K562 (cell line): Measurements from ENCODE around the gene SFT2D2. TPM values are rescaled to one million over a fixed set of nuclear protein-coding genes. Genes with fewer than 3 reads are reported as not detected.

Experiments
- C11orf30 ChIP-seq: fragments of 450-650 bp; IDR thresholded peaks from 2 replicates; pipeline ENCODE4 v1.6.1; 2016; ENCODE audit warnings: low read depth, mild to moderate bottlenecking
- CEBPB ChIP-seq: fragments of 450-650 bp; IDR thresholded peaks from 2 replicates; pipeline ENCODE4 v1.6.1; 2016; ENCODE audit warnings: missing genetic modification characterization, missing compliant biosample characterization
- DNMT1 ChIP-seq: fragments of 450-650 bp; IDR thresholded peaks from 2 replicates; pipeline ENCODE4 v1.6.1; 2016; ENCODE audit warnings: antibody characterized with exemption, mild to moderate bottlenecking
- ETV5 ChIP-seq: sonication (generic); formaldehyde crosslinking; IDR thresholded peaks from 2 replicates; pipeline ENCODE4 v1.4.0; 2020; ENCODE audit warnings: low read depth, mild to moderate bottlenecking, missing genetic modification reagents
- FOXO4 ChIP-seq: fragments of 450-650 bp; formaldehyde crosslinking; IDR thresholded peaks from 2 replicates; pipeline ENCODE4 v1.4.0; 2020; ENCODE audit warnings: mild to moderate bottlenecking, moderate library complexity
- HDAC6 ChIP-seq: IDR thresholded peaks from 2 replicates; pipeline ENCODE4 v1.6.1; 2012; ENCODE audit warnings: low read depth, mild to moderate bottlenecking, control low read depth, inconsistent platforms, low read length, moderate library complexity
- HMG20B ChIP-seq: fragments of 250-450 bp; sonication (Bioruptor Pico); IDR thresholded peaks from 2 replicates; pipeline ENCODE4 v1.5.0; 2021; ENCODE audit warnings: mild to moderate bottlenecking
- KAT7 ChIP-seq: sonication (generic); formaldehyde crosslinking; IDR thresholded peaks from 2 replicates; pipeline ENCODE4 v1.8.0; 2022; ENCODE audit warnings: missing genetic modification reagents, mild to moderate bottlenecking, borderline replicate concordance
- MECOM ChIP-seq: fragments of 250-450 bp; sonication (Bioruptor Pico); IDR thresholded peaks from 2 replicates; pipeline ENCODE4 v1.8.0; 2022; ENCODE audit warnings: inconsistent platforms
- MNT ChIP-seq, 2 experiments: fragments of 450-650 bp; conservative IDR thresholded peaks; 2 replicates each; pipeline ENCODE4 v1.6.1; 2017; ENCODE audit warnings: mild to moderate bottlenecking in 2 of 2, moderate library complexity in 2 of 2
- RBFOX2 ChIP-seq: fragments of 200-400 bp; formaldehyde crosslinking; IDR thresholded peaks from 2 replicates; pipeline ENCODE4 v1.6.1; 2017; ENCODE audit warnings: low read depth, mild to moderate bottlenecking, low read length, moderate library complexity
- RCOR1 ChIP-seq, 2 experiments: IDR thresholded peaks; 2 replicates each; pipeline ENCODE4 v1.6.1; 2012; ENCODE audit warnings: low read depth in 2 of 2, low read length in 2 of 2, borderline replicate concordance in 1 of 2, improper control_type of control experiment in 1 of 2
- RFX1 ChIP-seq: fragments of 450-650 bp; IDR thresholded peaks from 2 replicates; pipeline ENCODE4 v1.6.1; 2016; ENCODE audit warnings: mild to moderate bottlenecking, moderate library complexity
- ZNF143 ChIP-seq: sonication (generic); formaldehyde crosslinking; IDR thresholded peaks from 2 replicates; pipeline ENCODE4 v1.9.0; 2022; ENCODE audit warnings: mild to moderate bottlenecking, missing genetic modification reagents
- ZNF551 ChIP-seq: fragments of 250-450 bp; sonication (Bioruptor Pico); IDR thresholded peaks from 2 replicates; pipeline ENCODE4 v1.5.0; 2021; ENCODE audit warnings: mild to moderate bottlenecking, moderate library complexity
- polyA plus RNA-seq, 8 experiments: library from polyadenylated mRNA; depleted of rRNA in 4 of 8; stranded (reverse) in 5 of 8; unstranded in 3 of 8; fragments of >200 nt; fragmentation: Nextera tagmentation in 2 of 8; fragmentation: Illumina TruSeq in 1 of 8; extraction: Ambion mirVana in 2 of 8; extraction: Trizol in 1 of 8; gene quantifications; 2 replicates each; pipeline versions ENCODE4 v1.2.1 to v1.2.3, GENCODE V29; 2011 to 2014; ENCODE audit warnings: inconsistent platforms in 1 of 8, missing spikeins in 1 of 8
- total RNA-seq, 7 experiments: library from RNA; depleted of rRNA in 6 of 7; stranded (reverse); fragments of >200 nt in 6 of 7; fragmentation: Illumina TruSeq in 2 of 7; extraction: Trizol in 2 of 7; gene quantifications; 2 replicates each; pipeline versions ENCODE4 v1.2.1 to v1.2.3, GENCODE V29; 2011 to 2021; ENCODE audit warnings: low replicate concordance in 1 of 7
- TF ChIP-seq, protein P1 (sequence below), 2 experiments: IDR thresholded peaks; 2 replicates each; pipeline ENCODE4 v1.6.1; 2012; ENCODE audit warnings: improper control_type of control experiment in 2 of 2, low read depth in 2 of 2, low read length in 2 of 2, borderline replicate concordance in 1 of 2
- TF ChIP-seq, protein P2 (sequence below): fragments of 450-650 bp; IDR thresholded peaks from one replicate; pipeline ENCODE4 v1.6.1; 2018; ENCODE audit warnings: mild to moderate bottlenecking, moderate library complexity; ENCODE audit not compliant: partially characterized antibody
- TF ChIP-seq, protein P3 (sequence below): fragments of 450-650 bp; IDR thresholded peaks from 2 replicates; pipeline ENCODE4 v1.6.1; 2016; ENCODE audit warnings: mild to moderate bottlenecking

Gene SFT2D2
- total and polyA plus RNA-seq, 9 of the 15 experiments (the other 6 are each of a cell fraction or from before 2014, with no cell fraction given), result 3.4 to 50.1 (median 21.6) TPM

- TF ChIP-seq, protein P1, sequence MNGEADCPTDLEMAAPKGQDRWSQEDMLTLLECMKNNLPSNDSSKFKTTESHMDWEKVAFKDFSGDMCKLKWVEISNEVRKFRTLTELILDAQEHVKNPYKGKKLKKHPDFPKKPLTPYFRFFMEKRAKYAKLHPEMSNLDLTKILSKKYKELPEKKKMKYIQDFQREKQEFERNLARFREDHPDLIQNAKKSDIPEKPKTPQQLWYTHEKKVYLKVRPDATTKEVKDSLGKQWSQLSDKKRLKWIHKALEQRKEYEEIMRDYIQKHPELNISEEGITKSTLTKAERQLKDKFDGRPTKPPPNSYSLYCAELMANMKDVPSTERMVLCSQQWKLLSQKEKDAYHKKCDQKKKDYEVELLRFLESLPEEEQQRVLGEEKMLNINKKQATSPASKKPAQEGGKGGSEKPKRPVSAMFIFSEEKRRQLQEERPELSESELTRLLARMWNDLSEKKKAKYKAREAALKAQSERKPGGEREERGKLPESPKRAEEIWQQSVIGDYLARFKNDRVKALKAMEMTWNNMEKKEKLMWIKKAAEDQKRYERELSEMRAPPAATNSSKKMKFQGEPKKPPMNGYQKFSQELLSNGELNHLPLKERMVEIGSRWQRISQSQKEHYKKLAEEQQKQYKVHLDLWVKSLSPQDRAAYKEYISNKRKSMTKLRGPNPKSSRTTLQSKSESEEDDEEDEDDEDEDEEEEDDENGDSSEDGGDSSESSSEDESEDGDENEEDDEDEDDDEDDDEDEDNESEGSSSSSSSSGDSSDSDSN (IDR thresholded peaks at IDR 0.05; ENCODE audit: borderline replicate concordance in 1 of 2, low read depth in 2 of 2, low read length in 2 of 2), result 0 out of 4 replicates have a peak, but pooled peaks of 1 of the 2 experiments have one; percentile 69
- TF ChIP-seq RFX1 (peak; percentile 55), CEBPB (tag) (peak; percentile 77), HMG20B (CRISPR knock-in tag) (no peak), MNT (conservative IDR thresholded peaks at IDR 0.05) (peak; percentile 76 to 86), MECOM (no peak), HDAC6 (no peak), ZNF551 (CRISPR knock-in tag) (no peak), C11orf30 (peak; percentile 63), KAT7 (0 out of 2 replicates have a peak, but pooled peaks have one; percentile 83), ETV5 (peak; percentile 81; the same call in 1 of the 2 replicates), ZNF143 (CRISPR knock-in tag) (no peak), FOXO4 (no peak), DNMT1 (peak; percentile 71; the same call in 1 of the 2 replicates), RCOR1 (IDR thresholded peaks at IDR 0.05; ENCODE audit: borderline replicate concordance in 1 of 2, low read depth in 2 of 2, low read length in 2 of 2) (peak; percentile 20 to 66; a peak in 2 of 4 replicates), RBFOX2 (peak; percentile 95)
- TF ChIP-seq, protein P2, sequence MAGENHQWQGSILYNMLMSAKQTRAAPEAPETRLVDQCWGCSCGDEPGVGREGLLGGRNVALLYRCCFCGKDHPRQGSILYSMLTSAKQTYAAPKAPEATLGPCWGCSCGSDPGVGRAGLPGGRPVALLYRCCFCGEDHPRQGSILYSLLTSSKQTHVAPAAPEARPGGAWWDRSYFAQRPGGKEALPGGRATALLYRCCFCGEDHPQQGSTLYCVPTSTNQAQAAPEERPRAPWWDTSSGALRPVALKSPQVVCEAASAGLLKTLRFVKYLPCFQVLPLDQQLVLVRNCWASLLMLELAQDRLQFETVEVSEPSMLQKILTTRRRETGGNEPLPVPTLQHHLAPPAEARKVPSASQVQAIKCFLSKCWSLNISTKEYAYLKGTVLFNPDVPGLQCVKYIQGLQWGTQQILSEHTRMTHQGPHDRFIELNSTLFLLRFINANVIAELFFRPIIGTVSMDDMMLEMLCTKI, result no peak
- TF ChIP-seq, protein P3, sequence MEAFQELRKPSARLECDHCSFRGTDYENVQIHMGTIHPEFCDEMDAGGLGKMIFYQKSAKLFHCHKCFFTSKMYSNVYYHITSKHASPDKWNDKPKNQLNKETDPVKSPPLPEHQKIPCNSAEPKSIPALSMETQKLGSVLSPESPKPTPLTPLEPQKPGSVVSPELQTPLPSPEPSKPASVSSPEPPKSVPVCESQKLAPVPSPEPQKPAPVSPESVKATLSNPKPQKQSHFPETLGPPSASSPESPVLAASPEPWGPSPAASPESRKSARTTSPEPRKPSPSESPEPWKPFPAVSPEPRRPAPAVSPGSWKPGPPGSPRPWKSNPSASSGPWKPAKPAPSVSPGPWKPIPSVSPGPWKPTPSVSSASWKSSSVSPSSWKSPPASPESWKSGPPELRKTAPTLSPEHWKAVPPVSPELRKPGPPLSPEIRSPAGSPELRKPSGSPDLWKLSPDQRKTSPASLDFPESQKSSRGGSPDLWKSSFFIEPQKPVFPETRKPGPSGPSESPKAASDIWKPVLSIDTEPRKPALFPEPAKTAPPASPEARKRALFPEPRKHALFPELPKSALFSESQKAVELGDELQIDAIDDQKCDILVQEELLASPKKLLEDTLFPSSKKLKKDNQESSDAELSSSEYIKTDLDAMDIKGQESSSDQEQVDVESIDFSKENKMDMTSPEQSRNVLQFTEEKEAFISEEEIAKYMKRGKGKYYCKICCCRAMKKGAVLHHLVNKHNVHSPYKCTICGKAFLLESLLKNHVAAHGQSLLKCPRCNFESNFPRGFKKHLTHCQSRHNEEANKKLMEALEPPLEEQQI, result peak; percentile 66
Measured at GRCh38 chr1:168178638-168179437, 47.0 kb upstream of the SFT2D2 start, which contains the start of gene TIPRL (continued).
